B cell (primary cell): Measurements from ENCODE around the gene ARHGAP15.

ENCODE experiments used
- CTCF ChIP-seq: fragments of 200-600 bp; IDR thresholded peaks from one replicate; pipeline ENCODE4 v1.8.0; 2022; ENCODE audit warnings: antibody characterized with exemption, mild to moderate bottlenecking
- EZH2 ChIP-seq: IDR thresholded peaks from 2 replicates; pipeline ENCODE4 v1.6.1; 2012; ENCODE audit warnings: borderline replicate concordance, low read depth, mild to moderate bottlenecking, moderate library complexity, low read length; ENCODE audit not compliant: insufficient read depth, poor library complexity, severe bottlenecking

GRCh38 chr2:143186876-143187275 lies 57.7 kb downstream of the ARHGAP15 start:
- TF ChIP-seq CTCF (no peak), EZH2 (no peak)
